GM21619 (cell line): ENCODE results near the gene PROK1.

Source experiments
- ATAC-seq: cut with Tn5 transposase; IDR thresholded peaks from one replicate; pipeline ENCODE4 v1.9.1; 2021; ENCODE audit not compliant: unreplicated experiment

Gene PROK1

GRCh38 chr1:110464340-110464739, 13.4 kb downstream of the PROK1 start:
- ATAC-seq, result no peak

- ATAC-seq, result no peak
Observed at GRCh38 chr1:110465038-110465813, 14.3 kb downstream of the PROK1 start.

- ATAC-seq, result no peak
Observed at GRCh38 chr1:110465814-110466380, 14.9 kb downstream of the PROK1 start.

- no peak for ATAC-seq
Observed at GRCh38 chr1:110466646-110467280, 15.8 kb downstream of the PROK1 start.

GRCh38 chr1:110471131-110471530, 20.2 kb downstream of the PROK1 start:
- ATAC-seq, result no peak

GRCh38 chr1:110472546-110472945, 21.6 kb downstream of the PROK1 start:
- ATAC-seq, result no peak

GRCh38 chr1:110474444-110474843, 23.5 kb downstream of the PROK1 start:
- ATAC-seq, result no peak

GRCh38 chr1:110475362-110476027, 24.5 kb downstream of the PROK1 start:
- no peak for ATAC-seq

- no peak for ATAC-seq
Observed at GRCh38 chr1:110476028-110476765, 25.2 kb downstream of the PROK1 start.

- no peak for ATAC-seq
Observed at GRCh38 chr1:110477041-110477440, 26.1 kb downstream of the PROK1 start.

GRCh38 chr1:110477445-110477957, 26.6 kb downstream of the PROK1 start:
- no peak for ATAC-seq

GRCh38 chr1:110477967-110478640, 27.2 kb downstream of the PROK1 start:
- no peak for ATAC-seq

GRCh38 chr1:110478886-110479285, 27.9 kb downstream of the PROK1 start:
- ATAC-seq, result no peak

GRCh38 chr1:110480356-110481096, 29.6 kb downstream of the PROK1 start:
- no peak for ATAC-seq

GRCh38 chr1:110481968-110482623, 31.1 kb downstream of the PROK1 start:
- no peak for ATAC-seq

- ATAC-seq, result no peak
Observed at GRCh38 chr1:110482662-110483307, 31.8 kb downstream of the PROK1 start.

- ATAC-seq, result no peak
Observed at GRCh38 chr1:110483308-110483685, 32.3 kb downstream of the PROK1 start.

GRCh38 chr1:110484801-110485200, 33.9 kb downstream of the PROK1 start:
- no peak for ATAC-seq

- no peak for ATAC-seq
Observed at GRCh38 chr1:110485725-110486124, 34.8 kb downstream of the PROK1 start.
